Measurements from ENCODE around the gene MYO18A.
A peak's percentile ranks its signal among the peaks of the same experiment; 100 is the strongest.
"Not testable (repeated sequence)": the region's sequence is repeated elsewhere in the genome, so short reads cannot be mapped to it uniquely, and the experiment has no call there.

MYO18A gene

DNA sequence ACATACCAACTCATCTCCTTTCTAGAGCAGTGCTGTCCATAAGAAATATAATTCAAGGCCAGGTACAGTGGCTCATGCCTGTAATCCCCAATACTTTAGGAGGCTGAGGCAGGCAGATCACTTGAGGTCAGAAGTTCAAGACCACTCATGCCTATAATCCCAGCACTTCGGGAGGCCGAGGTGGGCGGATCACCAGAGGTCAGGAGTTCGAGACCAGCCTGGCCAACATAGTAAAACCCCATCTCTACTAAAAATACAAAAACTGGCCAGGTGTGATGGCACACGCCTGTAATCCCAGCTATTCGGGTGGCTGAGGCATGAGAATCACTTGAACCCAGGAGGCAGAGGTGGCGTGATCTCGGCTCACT is 11.5 kb downstream of the MYO18A start:
- DNase-seq; intact Hi-C loops (cut with DNase I): not testable (repeated sequence)

GRCh38 chr17:29168079-29168758 is 12.0 kb downstream of the MYO18A start:
- intact Hi-C loops (cut with DNase I), result no loop called here
- peak in 1 of 10 donors; percentile 47 for DNase-seq

DNA sequence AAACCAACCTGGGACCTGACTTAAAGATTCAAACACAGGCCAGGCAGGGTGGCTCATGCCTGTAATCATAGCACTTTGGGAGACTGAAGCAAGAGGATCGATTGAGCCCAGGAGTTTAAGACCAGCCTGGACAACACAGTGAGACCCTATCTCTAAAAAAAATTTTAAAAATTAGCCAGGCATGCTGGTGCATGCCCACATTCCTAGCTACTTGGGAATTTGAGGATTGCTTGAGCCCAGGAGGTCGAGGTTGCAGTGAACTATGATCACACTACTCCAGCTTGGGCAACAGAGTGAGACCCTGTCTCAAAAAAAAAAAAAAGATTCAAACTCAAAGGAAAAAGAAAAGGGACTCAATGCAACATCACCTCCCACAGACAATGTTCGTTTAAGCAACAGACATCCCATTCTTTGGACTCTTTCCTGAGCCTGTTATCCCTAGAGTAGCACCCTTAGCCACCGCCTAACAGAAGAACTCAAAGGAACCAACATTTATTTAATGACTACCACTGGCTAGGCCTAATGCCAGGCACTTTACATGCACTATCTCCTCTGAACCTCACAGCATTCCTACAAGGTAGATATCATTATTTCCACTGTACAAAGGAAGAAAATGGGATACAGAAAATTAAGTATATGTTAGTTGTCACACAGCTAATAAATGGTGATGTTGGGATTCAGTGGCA is 12.7 kb downstream of the MYO18A start:
- intact Hi-C loops (cut with DNase I), result no loop called here

DNA sequence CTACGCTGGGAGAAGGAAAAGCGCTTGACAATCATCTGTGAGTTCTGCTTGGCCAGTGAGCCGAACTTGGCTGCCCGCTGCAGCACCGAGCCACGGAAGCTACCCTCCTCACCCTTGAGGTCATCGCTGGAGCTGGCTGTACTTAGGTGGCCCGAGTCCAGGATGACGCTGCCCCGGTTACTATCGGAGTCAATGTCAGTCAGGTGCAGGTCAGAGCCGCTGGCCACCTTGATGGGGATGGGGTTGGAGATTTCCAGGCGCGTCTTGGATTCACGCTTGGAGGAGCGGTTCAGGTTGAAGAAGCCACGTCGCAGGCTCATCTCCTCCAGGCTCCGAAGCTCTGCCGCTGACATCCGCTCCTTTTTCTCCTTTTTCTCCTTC is 13.7 kb downstream of the MYO18A start:
- intact Hi-C loops (cut with DNase I), result no loop called here

More for the DNA sequence above, 12.7 kb downstream of the MYO18A start:
- DNase-seq, result no peak

GRCh38 chr17:29165800-29166506 is 14.2 kb downstream of the MYO18A start:
- intact Hi-C loops (cut with DNase I), result no loop called here
- DNase-seq, result peak in 2 of 10 donors; percentile 59 to 73

More for the DNA sequence above, 13.7 kb downstream of the MYO18A start:
- peak in 1 of 10 donors; percentile 50 for DNase-seq

- intact Hi-C loops (cut with DNase I), result no loop called here
- DNase-seq, result peak in 1 of 10 donors; percentile 12
Observed at GRCh38 chr17:29165261-29165660, 14.9 kb downstream of the MYO18A start.

DNA sequence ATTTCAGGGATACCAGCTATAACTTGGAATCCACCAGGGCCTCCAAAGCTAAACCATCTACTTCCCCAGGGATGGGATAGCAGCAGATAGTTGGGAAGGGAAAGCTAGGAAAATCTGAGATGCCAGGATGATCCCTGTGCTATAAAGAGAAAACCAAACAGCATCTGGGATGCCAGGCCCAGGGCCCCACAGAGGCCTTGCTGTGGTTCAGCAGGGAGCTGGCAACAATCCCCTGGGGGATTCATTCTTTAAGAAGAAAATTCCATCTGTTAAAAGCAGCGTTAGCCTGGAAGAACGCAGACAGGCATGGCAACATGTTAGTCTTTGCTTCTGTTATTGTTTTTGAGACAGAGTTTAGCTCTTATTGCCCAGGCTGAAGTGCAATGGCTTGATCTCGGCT is 16.6 kb downstream of the MYO18A start:
- DNase-seq, result peak in 2 of 10 donors; percentile 5 to 15
- intact Hi-C loops (cut with DNase I), result no loop called here

- DNase-seq, result peak in 2 of 10 donors; percentile 67 to 70
Observed at GRCh38 chr17:29162909-29163341, 17.3 kb downstream of the MYO18A start.

DNA sequence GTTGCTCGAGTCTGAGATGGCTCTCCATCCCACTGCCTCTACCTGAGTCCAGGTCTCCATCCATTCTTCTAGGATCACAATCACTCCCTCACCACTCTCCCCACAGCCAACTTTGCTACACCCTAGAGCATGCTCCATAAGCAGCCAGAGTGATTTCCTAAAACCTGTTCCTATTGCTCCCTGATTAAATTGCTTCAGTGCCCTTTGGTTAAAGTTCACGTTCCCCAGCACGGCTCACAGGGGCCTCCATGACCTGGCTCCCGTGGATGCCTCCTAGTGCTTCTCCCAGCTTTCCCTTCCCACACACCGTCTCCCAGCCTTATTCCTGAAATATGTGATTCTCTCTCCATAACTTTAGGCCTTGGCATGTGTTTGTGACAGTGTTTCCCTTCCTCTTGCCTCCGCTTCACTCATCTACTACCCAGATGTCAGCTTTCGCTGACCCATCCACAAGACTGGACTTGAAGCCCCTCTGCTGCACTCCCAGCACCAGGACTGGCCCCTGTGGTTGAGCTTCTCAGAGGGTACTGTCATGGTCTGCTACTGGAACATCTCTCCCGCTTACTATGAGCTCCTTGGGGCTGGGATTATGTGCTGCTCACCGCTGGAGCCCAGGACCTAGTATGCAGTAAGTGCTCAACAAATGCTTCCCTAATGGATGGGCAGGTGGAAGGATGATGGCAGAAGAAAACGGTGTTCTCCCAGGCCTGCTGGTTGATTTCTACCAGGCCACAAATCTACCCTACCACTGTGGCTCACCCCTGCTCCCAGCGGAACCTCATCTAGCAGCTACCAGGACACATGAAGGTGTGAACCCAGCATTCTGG is 17.9 kb downstream of the MYO18A start:
- intact Hi-C loops (cut with DNase I), result no loop called here
- DNase-seq, result peak in 2 of 10 donors; percentile 26 to 35

More at GRCh38 chr17:29162909-29163341, 17.3 kb downstream of the MYO18A start:
- intact Hi-C loops (cut with DNase I), result no loop called here

- intact Hi-C loops (cut with DNase I), result no loop called here
- DNase-seq, result peak in 2 of 10 donors; percentile 35 to 51
Observed at GRCh38 chr17:29160253-29160652, 19.9 kb downstream of the MYO18A start.

- intact Hi-C loops (cut with DNase I), result no loop called here
- DNase-seq, result peak in 3 of 10 donors; percentile 74 to 85 (median 76)
Observed at GRCh38 chr17:29159306-29159860, 20.8 kb downstream of the MYO18A start.

DNA sequence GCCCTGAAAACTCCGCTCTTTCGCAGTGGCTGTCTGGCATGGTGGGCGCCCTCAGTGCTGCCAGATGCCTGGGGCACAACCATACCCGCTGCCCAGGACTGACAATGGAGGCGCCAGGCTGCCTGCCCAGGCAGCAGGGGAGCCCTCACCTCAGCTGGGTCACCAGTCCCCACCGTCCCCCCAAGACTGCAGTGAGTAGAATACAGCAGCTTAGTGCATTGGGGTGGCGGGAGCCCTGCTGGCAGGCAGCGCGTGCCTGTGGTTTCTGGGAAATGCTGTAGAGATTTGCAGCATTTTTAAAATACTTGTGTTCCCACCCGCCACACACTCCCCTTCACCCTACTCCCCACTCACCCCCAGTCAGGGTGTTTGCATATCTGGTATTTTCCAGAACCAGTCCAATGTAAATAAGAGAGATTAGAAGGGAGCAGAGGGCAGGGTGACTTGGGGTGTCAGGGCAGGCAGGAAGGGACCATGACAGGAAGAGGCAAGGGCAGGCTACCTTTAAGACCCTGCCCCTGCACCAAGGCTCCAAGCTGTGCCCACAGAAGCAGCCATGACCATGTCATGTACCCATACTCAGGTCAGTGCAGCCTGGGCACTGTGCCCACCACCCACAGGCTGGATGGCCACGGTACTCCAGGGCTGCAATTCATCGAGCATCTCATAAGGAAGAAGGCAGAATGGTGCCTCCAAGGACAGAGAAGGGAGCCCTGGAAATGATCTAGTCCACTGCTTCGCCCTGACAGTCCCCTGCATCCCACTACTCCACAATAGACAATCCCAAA is 21.5 kb downstream of the MYO18A start:
- peak in 6 of 10 donors; percentile 30 to 90 (median 71) for DNase-seq
- intact Hi-C loops (cut with DNase I), result no loop called here

DNA sequence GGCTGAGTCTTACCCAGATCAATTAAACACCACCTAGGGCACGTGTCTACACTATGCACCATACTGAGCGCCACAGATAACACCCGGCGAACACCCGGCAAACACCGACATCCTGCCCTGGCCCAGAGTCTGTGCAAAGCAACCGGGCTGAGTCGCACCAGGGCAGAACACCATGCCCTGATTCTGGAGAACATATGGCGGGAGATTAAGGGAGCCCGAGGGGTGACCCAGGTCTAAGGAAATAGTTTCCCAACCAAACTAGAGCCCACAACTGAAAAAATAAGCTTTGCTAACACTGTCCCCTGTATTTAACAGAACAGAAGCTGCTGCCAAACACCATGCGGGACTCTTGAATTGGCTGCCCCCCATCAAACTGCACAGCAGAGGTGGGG is 22.1 kb downstream of the MYO18A start:
- peak in 2 of 10 donors; percentile 66 to 71 for DNase-seq
- intact Hi-C loops (cut with DNase I), result no loop called here

DNA sequence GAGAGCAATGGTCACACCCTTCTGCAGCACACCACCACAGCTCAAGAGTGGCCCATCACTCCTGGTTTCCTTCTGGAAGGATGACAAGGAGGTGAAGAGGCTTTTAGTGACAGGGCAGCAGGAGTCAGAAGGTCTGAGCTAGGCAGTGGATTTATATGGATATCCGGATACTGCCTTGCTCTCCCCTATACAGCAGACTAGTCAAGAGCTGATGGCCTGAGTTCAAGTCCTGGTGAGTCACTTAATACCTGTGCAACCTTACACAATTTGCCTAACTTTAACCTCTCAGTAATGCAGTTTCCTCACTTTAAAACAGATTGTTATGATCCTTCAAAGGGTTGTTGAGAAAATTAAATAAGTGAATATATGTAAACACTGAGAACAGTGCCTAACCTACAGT is 22.9 kb downstream of the MYO18A start:
- intact Hi-C loops (cut with DNase I), result no loop called here
- DNase-seq, result no peak

DNA sequence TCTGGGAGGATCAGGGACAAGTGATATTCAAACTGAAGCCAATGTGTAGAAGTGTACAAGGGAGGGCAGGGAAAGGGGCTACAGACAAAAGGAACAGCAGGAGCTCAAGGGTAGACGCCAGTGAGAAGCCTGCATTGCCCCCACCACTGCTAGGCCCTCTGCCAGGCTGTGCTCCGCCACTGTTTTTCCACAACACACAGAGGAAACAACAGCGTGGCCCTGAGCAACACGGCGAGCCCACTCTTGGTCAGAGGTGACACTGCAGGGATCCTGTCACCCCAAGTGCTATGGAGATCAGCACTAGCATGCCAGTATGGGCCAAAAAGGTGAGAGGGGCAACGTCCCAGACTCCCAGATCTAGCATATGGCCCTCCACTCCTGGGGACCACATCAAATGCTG is 23.4 kb downstream of the MYO18A start:
- peak in 2 of 10 donors; percentile 24 to 81 for DNase-seq
- intact Hi-C loops (cut with DNase I), result no loop called here

GRCh38 chr17:29155966-29156338 is 24.2 kb downstream of the MYO18A start:
- DNase-seq, result peak in 3 of 10 donors; percentile 53 to 78 (median 56)
- intact Hi-C loops (cut with DNase I), result no loop called here

- peak in 4 of 10 donors; percentile 13 to 85 (median 66) for DNase-seq
Observed at GRCh38 chr17:29155227-29155965, 24.8 kb downstream of the MYO18A start.

DNA sequence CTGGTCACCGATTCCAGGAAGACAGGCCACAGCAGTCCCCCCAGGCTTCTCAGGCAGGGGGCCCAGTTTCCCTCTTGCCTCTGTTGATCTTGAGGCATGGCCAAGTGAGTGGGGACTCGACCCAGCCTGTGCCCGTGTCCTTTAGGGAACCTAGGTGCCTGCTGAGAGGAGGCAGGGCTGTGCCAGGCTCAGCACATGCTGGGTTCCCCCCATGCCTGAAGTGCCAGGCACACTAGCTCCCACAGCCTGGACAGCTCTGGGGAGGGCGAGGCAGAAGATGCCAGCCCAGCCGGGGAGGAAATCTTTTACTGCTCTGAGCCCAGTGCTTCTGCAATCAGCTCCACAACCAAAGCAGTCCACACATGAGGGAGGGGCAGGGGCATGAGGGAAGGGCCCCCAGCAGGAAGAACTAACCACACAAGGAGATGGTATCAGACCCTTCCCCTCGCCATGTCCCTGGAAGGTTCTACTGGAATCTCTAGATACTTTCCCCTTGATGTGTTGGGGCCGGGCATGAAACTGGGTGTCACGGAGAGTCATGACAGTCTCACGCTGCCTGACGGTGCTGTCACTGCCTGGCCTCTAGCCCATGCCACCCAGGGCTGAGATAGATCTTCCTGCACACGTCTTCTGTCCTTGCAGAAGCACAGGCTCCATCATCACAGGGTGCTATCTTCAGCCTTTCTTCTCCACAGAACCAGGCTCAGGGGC is 25.5 kb downstream of the MYO18A start:
- intact Hi-C loops (cut with DNase I), result no loop called here
- peak in 9 of 10 donors; percentile 40 to 92 (median 60) for DNase-seq

More at GRCh38 chr17:29155227-29155965, 24.8 kb downstream of the MYO18A start:
- intact Hi-C loops (cut with DNase I), result no loop called here

Data from posterior cingulate gyrus (tissue), 11 donors.